RWPE1 (cell line): ENCODE results near the gene SERPINF2.

ENCODE experiments used
- CTCF ChIA-PET: fragments of 350-600 bp; sonication (Branson Sonifier 250); formaldehyde crosslinking; extraction: SDS; loops from one replicate; lab custom pipeline; 2021; lab: Yijun Ruan, JAX
- POLR2A ChIA-PET: fragments of 400-600 bp; formaldehyde crosslinking; extraction: SDS; loops from one replicate; lab custom pipeline; 2020; ENCODE audit warnings: antibody characterized with exemption; ENCODE audit not compliant: low non-redundant PET; lab: Yijun Ruan, JAX
- DNase-seq: peaks from one replicate; pipeline ENCODE4 v3.0.0; 2012; ENCODE audit warnings: low spot score
- H3K27ac ChIP-seq: fragments of 450-650 bp; 2 replicates; pipeline ENCODE4 v1.5.1; 2017
- TF ChIP-seq, protein P1 (sequence below): fragments of 450-650 bp; conservative IDR thresholded peaks from 2 replicates; pipeline ENCODE4 v1.5.1; 2017; ENCODE audit warnings: low read depth, mild to moderate bottlenecking

Gene SERPINF2

DNA sequence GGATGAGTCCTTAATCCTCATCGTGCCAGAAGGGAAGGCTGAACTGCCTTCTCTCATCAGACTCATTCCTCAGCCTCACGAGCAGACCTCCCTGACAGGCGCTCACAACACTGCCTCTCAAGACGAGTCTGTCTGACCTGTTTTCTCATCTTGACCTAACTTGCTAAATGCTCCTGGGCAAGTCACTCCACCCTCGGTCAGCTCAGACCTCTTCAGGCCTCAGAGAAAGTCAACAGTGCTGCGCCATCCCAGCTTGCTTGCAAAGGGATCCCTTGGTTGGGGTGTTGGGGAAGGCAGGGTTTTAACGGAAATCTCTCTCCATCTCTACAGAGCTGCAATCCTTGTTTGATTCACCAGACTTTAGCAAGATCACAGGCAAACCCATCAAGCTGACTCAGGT lies 34.2 kb downstream of the SERPINF2 start:
- no peak for DNase-seq
- TF ChIP-seq, protein P1, sequence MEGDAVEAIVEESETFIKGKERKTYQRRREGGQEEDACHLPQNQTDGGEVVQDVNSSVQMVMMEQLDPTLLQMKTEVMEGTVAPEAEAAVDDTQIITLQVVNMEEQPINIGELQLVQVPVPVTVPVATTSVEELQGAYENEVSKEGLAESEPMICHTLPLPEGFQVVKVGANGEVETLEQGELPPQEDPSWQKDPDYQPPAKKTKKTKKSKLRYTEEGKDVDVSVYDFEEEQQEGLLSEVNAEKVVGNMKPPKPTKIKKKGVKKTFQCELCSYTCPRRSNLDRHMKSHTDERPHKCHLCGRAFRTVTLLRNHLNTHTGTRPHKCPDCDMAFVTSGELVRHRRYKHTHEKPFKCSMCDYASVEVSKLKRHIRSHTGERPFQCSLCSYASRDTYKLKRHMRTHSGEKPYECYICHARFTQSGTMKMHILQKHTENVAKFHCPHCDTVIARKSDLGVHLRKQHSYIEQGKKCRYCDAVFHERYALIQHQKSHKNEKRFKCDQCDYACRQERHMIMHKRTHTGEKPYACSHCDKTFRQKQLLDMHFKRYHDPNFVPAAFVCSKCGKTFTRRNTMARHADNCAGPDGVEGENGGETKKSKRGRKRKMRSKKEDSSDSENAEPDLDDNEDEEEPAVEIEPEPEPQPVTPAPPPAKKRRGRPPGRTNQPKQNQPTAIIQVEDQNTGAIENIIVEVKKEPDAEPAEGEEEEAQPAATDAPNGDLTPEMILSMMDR = no peak
- CTCF ChIA-PET = interaction anchor here (0.5 to 1.3 kb wide), 2 partner anchors 10 to 106 kb away, joined by 3 to 4 read pairs; no protein-coding TSS in a partner anchor
- peak overlapping the region; percentile 99 for H3K27ac ChIP-seq
- POLR2A ChIA-PET = interaction anchor here (0.7 kb wide), 1 partner anchor 45 kb away, joined by 4 read pairs; no protein-coding TSS in a partner anchor

DNA sequence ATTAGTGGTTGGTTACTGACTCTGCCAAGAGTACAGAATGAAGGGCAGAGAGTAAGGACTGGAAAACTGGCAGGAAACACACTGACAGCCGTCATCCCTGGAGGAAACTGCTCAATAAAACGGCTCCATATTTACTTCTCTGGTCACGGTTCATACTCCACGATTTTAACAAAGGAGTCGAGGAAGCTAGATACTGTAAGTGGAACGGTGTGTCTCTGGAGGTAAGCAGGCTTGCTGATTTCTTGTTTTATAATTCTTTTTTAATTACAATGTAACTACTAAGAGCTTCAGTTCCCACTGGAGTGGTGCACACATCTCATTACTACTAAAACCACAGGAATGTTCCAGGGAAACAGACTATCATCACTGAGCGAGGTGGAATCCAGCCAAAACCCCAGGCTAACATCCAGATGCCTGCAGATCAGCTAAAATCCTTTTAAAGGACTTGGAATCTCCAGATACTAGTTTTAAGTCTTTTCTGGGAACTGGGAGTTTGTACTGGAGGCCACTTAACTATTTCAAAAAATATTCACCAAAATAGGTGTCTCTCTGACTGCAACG lies 37.0 kb downstream of the SERPINF2 start:
- TF ChIP-seq, protein P1 = no peak
- ChIA-PET CTCF (interaction anchor here (0.8 kb wide), 1 partner anchor 205 kb away, joined by 3 read pairs; no protein-coding TSS in a partner anchor), POLR2A (no interaction called here)
- peak overlapping the region; percentile 99 for H3K27ac ChIP-seq
- DNase-seq = peak; percentile 88

GRCh38 chr17:1782171-1782567 lies 39.5 kb downstream of the SERPINF2 start:
- DNase-seq = no peak
- CTCF ChIA-PET = interaction anchor here (1.1 kb wide), 1 partner anchor 61 kb away, joined by 3 read pairs; no protein-coding TSS in a partner anchor
- H3K27ac ChIP-seq = peak overlapping the region; percentile 99
- TF ChIP-seq, protein P1 = no peak
- POLR2A ChIA-PET = no interaction called here

GRCh38 chr17:1783271-1783670 lies 40.6 kb downstream of the SERPINF2 start:
- ChIA-PET CTCF (interaction anchor here (0.5 to 1.1 kb wide), 7 partner anchors 29 to 685 kb away, joined by 3 to 6 read pairs (median 3); no protein-coding TSS in a partner anchor), POLR2A (no interaction called here)
- peak overlapping the region; percentile 99 for H3K27ac ChIP-seq
- DNase-seq = no peak
- TF ChIP-seq, protein P1 = no peak

DNA sequence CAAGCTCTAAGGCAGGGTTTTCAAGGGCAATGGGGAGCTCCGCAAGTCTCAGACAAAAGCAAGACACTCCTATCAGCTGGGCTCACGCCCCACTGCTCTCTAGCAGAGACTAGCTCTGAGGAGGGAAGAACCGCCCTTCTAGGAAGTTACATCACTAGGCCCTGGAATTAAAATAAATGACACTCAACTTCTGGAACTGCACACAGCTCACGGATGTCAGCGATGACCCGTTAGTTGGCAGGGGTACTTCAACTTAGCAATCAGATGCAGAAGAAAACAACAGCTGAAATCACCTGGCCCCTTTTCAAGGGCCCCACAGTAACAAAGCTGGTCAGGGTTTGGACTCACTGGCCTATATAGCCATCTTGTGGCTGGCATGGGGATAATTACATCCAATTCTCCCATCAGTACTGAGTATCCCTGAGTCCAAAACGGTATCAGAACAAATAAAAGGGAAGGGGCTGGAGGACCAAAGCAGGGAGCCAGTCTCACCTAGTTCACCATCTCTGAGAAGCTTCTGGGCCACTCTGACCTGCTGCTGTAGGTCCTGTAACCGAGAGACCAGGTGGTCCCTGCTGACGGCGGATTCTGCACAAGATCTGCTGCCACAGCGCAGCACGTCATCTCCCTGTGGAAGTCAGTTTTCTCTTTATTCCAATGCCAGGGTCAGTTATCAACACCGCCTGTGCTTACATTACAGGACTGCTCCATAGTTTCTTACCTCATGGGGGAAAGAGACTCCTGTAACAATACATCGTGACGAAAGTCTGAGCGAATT lies 41.4 kb downstream of the SERPINF2 start:
- DNase-seq = peak; percentile 61
- peak overlapping the region; percentile 99 for H3K27ac ChIP-seq
- TF ChIP-seq, protein P1 = peak; percentile 72
- ChIA-PET POLR2A (no interaction called here), CTCF (interaction anchor here (0.5 to 1.2 kb wide), 8 partner anchors 10 to 686 kb away, joined by 3 to 6 read pairs (median 4); no protein-coding TSS in a partner anchor)

- CTCF ChIA-PET = no interaction called here
- TF ChIP-seq, protein P1 = no peak
- POLR2A ChIA-PET = interaction anchor here (0.6 kb wide), 1 partner anchor 69 kb away, joined by 8 read pairs; no protein-coding TSS in a partner anchor
- H3K27ac ChIP-seq = peak overlapping the region; percentile 99
- DNase-seq = no peak
Measured at GRCh38 chr17:1785930-1786329, 43.3 kb downstream of the SERPINF2 start.
